ENCODE measurements around the gene CTSS. TPM values are rescaled to one million over a fixed set of nuclear protein-coding genes. Genes with fewer than 3 reads are reported as not detected.

The CTSS gene
- total and polyA plus RNA-seq, 2 experiments from 2014 or later: not detected

DNA sequence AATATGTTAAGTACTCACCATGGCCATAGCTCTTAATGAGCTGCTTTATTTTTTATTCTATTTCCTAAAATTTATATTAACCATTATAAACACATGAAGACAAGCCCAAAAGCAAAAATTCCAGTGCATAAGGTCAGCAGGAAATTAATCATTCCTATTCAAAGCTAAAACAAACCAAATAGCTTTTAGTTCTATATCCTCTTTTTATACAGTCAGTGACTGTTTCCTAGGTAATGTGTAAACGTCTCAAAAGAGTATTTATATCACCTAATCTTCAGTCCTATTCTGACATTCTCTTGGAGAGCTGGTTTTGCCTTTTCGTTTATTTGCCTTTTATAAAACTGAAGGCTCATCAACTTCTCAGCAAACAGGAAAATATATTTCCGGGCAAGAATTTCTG, 72.9 kb downstream of the CTSS start:
- Histone ChIP-seq H4K20me1 (replicated peaks; ENCODE audit: insufficient read depth) (no peaks in the 10 kb centered on the region), H3K4me3 (no peak overlapping the region), H2AFZ (no peak overlapping the region), H3K36me3 (ENCODE audit: insufficient read depth) (peaks cover 33% of the 10 kb centered on the region; the same call in 1 of the 2 replicates), H3K79me2 (replicated peaks; ENCODE audit: insufficient read depth) (peaks cover 33% of the 10 kb centered on the region), H3K27me3 (ENCODE audit: insufficient read depth) (no peaks in the 10 kb centered on the region), H3K4me1 (ENCODE audit: insufficient read depth) (no peaks in the 10 kb centered on the region), H3K9me2 (ENCODE audit: insufficient read depth) (no peaks in the 10 kb centered on the region), H3F3A (replicated peaks; ENCODE audit: low read depth) (no peaks in the 10 kb centered on the region), H3K27ac (ENCODE audit: low read depth) (no peak overlapping the region), H3K4me2 (no peak overlapping the region)
- no peak for ATAC-seq
- Mint-ChIP-seq H3K4me1 (peaks cover 8% of the 10 kb centered on the region; the same call in 2 of the 3 replicates), H3K27ac (no peak overlapping the region), H3K9me3 (no peaks in the 10 kb centered on the region), H3K27me3 (ENCODE audit: insufficient read depth, low read depth, poor library complexity) (peaks cover 6% of the 10 kb centered on the region), H3K4me3 (no peak overlapping the region), H3K36me3 (ENCODE audit: low read depth) (peaks cover 52% of the 10 kb centered on the region)
- DNase-seq (ENCODE audit: low spot score): no peak
- TF ChIP-seq POLR2AphosphoS5 (IDR thresholded peaks at IDR 0.05; ENCODE audit: low read depth) (no peak), NANOG (IDR thresholded peaks at IDR 0.05; ENCODE audit: borderline replicate concordance) (no peak), ZNF114 (CRISPR knock-in tag; IDR thresholded peaks at IDR 0.05) (no peak), CREB1 (CRISPR knock-in tag; IDR thresholded peaks at IDR 0.05; ENCODE audit: low read depth) (no peak)
- TF ChIP-seq, protein P1, sequence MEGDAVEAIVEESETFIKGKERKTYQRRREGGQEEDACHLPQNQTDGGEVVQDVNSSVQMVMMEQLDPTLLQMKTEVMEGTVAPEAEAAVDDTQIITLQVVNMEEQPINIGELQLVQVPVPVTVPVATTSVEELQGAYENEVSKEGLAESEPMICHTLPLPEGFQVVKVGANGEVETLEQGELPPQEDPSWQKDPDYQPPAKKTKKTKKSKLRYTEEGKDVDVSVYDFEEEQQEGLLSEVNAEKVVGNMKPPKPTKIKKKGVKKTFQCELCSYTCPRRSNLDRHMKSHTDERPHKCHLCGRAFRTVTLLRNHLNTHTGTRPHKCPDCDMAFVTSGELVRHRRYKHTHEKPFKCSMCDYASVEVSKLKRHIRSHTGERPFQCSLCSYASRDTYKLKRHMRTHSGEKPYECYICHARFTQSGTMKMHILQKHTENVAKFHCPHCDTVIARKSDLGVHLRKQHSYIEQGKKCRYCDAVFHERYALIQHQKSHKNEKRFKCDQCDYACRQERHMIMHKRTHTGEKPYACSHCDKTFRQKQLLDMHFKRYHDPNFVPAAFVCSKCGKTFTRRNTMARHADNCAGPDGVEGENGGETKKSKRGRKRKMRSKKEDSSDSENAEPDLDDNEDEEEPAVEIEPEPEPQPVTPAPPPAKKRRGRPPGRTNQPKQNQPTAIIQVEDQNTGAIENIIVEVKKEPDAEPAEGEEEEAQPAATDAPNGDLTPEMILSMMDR (conservative IDR thresholded peaks at IDR 0.05; ENCODE audit: low read depth in 2 of 2): no peak

DNA sequence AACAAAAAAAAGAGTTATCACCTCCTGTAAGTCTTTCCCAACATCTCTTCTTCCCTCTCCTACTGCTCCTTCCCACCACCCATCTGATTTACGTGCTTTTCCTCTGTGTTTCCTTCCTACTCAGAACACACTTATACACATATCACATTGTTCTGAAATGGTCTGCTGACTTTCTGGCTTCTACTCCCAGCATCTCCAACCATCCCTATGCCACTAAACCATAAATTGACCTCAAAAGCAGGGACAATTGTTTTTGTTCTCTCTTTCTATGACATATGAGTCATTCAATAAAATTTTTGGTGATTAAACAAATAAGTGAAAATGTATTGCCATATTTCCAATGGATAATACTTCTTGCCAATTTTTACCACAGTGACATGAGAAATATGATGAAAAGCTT, 76.8 kb downstream of the CTSS start:
- DNase-seq (ENCODE audit: low spot score) (no peak), ATAC-seq (no peak)
- peaks cover 36% of the 10 kb centered on the region for H3K36me3 ChIP-seq (ENCODE audit: insufficient read depth)
- no peak overlapping the region for H2AFZ ChIP-seq
- Mint-ChIP-seq H3K36me3 (ENCODE audit: low read depth) (peaks cover 46% of the 10 kb centered on the region), H3K4me3 (no peak overlapping the region), H3K4me1 (peaks cover 8% of the 10 kb centered on the region), H3K27me3 (ENCODE audit: insufficient read depth, low read depth, poor library complexity) (peaks cover 4% of the 10 kb centered on the region), H3K9me3 (no peaks in the 10 kb centered on the region), H3K27ac (no peak overlapping the region)
- peaks cover 22% of the 10 kb centered on the region; the same call in 1 of the 2 replicates for H3K79me2 ChIP-seq (replicated peaks; ENCODE audit: insufficient read depth)
- no peaks in the 10 kb centered on the region for H3K9me2 ChIP-seq (ENCODE audit: insufficient read depth)
- no peak overlapping the region for H3K4me2 ChIP-seq
- 0 out of 2 replicates have a peak, but pooled peaks cover 6% of the 10 kb centered on the region for H3F3A ChIP-seq (replicated peaks; ENCODE audit: low read depth)
- 0 out of 2 replicates have a peak overlapping the region, but pooled peaks have one; percentile 20 for H3K27ac ChIP-seq (ENCODE audit: low read depth)
- H3K27me3 ChIP-seq (ENCODE audit: insufficient read depth): no peaks in the 10 kb centered on the region
- peaks cover 9% of the 10 kb centered on the region; the same call in 1 of the 2 replicates for H3K4me1 ChIP-seq (ENCODE audit: insufficient read depth)
- H3K4me3 ChIP-seq: no peak overlapping the region
- no peaks in the 10 kb centered on the region for H4K20me1 ChIP-seq (replicated peaks; ENCODE audit: insufficient read depth)
- TF ChIP-seq ZNF331 (CRISPR knock-in tag; IDR thresholded peaks at IDR 0.05; ENCODE audit: low read depth) (no peak), ZNF114 (CRISPR knock-in tag; IDR thresholded peaks at IDR 0.05) (no peak), STAT1 (IDR thresholded peaks at IDR 0.05; ENCODE audit: unreplicated experiment) (no peak), POLR2AphosphoS5 (IDR thresholded peaks at IDR 0.05; ENCODE audit: low read depth) (no peak), EZH2phosphoT487 (IDR thresholded peaks at IDR 0.05; ENCODE audit: unreplicated experiment) (no peak), CREB1 (CRISPR knock-in tag; IDR thresholded peaks at IDR 0.05; ENCODE audit: low read depth) (no peak), NANOG (IDR thresholded peaks at IDR 0.05; ENCODE audit: borderline replicate concordance) (no peak)
- TF ChIP-seq, protein P2, sequence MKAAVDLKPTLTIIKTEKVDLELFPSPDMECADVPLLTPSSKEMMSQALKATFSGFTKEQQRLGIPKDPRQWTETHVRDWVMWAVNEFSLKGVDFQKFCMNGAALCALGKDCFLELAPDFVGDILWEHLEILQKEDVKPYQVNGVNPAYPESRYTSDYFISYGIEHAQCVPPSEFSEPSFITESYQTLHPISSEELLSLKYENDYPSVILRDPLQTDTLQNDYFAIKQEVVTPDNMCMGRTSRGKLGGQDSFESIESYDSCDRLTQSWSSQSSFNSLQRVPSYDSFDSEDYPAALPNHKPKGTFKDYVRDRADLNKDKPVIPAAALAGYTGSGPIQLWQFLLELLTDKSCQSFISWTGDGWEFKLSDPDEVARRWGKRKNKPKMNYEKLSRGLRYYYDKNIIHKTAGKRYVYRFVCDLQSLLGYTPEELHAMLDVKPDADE (IDR thresholded peaks at IDR 0.05): no peak
- TF ChIP-seq, protein P3, sequence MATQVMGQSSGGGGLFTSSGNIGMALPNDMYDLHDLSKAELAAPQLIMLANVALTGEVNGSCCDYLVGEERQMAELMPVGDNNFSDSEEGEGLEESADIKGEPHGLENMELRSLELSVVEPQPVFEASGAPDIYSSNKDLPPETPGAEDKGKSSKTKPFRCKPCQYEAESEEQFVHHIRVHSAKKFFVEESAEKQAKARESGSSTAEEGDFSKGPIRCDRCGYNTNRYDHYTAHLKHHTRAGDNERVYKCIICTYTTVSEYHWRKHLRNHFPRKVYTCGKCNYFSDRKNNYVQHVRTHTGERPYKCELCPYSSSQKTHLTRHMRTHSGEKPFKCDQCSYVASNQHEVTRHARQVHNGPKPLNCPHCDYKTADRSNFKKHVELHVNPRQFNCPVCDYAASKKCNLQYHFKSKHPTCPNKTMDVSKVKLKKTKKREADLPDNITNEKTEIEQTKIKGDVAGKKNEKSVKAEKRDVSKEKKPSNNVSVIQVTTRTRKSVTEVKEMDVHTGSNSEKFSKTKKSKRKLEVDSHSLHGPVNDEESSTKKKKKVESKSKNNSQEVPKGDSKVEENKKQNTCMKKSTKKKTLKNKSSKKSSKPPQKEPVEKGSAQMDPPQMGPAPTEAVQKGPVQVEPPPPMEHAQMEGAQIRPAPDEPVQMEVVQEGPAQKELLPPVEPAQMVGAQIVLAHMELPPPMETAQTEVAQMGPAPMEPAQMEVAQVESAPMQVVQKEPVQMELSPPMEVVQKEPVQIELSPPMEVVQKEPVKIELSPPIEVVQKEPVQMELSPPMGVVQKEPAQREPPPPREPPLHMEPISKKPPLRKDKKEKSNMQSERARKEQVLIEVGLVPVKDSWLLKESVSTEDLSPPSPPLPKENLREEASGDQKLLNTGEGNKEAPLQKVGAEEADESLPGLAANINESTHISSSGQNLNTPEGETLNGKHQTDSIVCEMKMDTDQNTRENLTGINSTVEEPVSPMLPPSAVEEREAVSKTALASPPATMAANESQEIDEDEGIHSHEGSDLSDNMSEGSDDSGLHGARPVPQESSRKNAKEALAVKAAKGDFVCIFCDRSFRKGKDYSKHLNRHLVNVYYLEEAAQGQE (IDR thresholded peaks at IDR 0.05; ENCODE audit: unreplicated experiment): no peak
- TF ChIP-seq, protein P1 (conservative IDR thresholded peaks at IDR 0.05; ENCODE audit: low read depth in 2 of 2): no peak

Measured in GM23338 (cell line).